ENCODE results near the gene KCNMB2. TPM values are rescaled to one million over a fixed set of nuclear protein-coding genes. Genes with fewer than 3 reads are reported as not detected.
"Not testable (repeated sequence)": the region's sequence is repeated elsewhere in the genome, so short reads cannot be mapped to it uniquely, and the experiment has no call there.

The KCNMB2 gene
- total RNA-seq, 1 donor from 2014 or later, result not detected

DNA sequence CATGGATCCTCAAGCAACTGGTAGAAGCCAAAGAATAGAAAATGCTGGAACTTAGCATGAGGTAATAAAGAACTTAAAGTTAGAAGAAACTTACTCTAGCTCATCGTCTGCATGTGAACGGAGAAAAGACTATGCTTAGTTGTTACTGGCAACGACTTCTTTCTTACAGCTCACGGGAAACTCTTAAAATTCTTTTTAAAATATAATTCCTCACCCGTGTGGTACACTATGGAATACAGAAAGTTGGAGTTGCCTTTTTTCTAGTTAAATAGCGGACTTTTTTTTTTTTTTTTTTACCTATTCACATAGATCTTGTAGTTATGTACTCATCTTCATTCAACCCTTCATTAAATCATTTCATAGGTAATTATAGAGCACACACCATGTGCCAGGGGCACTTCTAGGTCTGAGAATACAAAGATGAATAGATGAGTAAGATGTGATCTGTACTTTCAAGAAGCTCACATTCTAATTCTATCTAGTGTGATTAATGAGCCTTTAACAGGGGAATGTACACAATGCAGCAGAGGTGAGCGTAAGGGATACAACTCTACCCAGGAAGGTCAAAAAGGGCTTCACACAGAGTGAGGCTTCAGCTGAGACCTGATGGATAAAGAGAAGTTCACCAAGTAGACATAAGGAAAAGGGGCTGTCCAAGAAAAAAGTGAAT lies 18.4 kb upstream of the KCNMB2 start:
- intact Hi-C loops (cut with DNase I), result no loop called here
- no peak for DNase-seq (ENCODE audit: low spot score)
- ATAC-seq, result no peak

DNA sequence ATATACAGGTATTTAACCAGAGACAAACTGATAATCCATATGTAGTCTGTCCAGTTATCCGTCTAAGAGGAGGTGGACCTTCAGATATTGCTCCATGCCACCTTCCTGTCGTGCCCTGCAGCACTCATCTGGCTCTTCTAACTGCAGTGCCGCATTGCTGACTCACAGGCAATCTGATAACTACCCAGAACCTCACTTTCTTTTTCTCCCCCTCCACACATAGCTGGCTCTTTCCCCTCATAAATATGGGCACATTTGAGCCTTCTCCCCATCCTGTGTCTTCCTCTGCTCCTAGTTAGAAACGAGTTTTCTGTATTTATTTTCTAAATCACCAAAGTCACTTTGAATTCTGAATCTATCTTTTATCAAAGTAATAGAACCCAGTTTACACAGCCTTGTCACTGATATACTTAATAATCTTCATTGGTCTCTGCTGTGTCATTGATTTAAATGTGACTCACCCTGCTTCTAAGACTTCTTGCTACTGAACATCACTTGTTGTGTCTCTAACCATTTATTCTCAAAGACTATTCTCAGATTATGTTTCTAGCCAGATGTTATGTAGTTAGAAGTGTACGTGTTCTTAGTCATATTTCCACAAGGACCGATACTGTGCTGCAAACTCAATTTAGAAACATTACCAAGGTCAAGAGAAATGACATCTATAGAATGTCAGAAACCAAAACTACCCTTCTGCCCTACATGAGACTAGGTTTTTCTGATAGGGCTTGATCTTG lies 17.4 kb upstream of the KCNMB2 start:
- no peak for DNase-seq (ENCODE audit: low spot score)
- no peak for ATAC-seq
- intact Hi-C loops (cut with DNase I), result no loop called here

DNA sequence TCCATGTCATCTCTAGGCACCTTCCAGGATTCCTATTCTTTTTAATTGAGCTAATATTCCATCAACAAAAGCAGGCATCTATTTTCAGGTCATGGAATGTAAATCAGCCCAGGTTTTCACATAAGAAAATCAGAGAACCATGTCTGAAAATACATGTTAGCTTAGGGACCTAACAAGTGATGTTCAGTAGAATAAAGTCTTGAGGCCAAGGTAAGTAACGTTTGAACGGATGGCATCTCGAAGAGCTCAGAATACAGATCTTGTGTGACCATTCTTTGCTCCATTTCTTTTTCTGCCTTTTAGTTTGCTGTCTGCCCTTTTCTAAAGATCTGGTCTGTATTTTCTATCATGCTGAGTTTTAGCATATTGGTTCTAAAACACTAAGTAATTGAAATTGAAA lies 16.5 kb upstream of the KCNMB2 start:
- intact Hi-C loops (cut with DNase I), result no loop called here
- no peak for ATAC-seq
- no peak for DNase-seq (ENCODE audit: low spot score)

DNA sequence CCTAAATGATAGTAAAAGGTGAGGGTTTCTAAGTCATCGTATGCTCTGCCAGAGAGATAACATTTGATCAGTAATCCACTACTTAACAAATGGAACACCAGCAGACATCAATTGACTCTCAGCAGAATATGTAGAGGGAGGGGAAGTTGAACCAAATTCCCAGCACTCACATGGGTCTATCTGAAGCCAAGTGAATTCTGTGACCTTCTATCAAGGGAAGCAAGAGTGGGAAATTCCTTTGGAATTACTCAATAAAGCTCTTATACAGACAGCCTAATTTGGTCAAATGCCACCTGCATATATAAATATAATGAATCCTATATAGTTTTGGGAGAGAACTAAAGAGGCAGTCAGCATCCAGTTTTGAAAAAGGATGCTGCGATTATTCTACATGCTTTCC lies 15.8 kb upstream of the KCNMB2 start:
- DNase-seq (ENCODE audit: low spot score) (no peak), ATAC-seq (no peak)
- intact Hi-C loops (cut with DNase I), result no loop called here

DNA sequence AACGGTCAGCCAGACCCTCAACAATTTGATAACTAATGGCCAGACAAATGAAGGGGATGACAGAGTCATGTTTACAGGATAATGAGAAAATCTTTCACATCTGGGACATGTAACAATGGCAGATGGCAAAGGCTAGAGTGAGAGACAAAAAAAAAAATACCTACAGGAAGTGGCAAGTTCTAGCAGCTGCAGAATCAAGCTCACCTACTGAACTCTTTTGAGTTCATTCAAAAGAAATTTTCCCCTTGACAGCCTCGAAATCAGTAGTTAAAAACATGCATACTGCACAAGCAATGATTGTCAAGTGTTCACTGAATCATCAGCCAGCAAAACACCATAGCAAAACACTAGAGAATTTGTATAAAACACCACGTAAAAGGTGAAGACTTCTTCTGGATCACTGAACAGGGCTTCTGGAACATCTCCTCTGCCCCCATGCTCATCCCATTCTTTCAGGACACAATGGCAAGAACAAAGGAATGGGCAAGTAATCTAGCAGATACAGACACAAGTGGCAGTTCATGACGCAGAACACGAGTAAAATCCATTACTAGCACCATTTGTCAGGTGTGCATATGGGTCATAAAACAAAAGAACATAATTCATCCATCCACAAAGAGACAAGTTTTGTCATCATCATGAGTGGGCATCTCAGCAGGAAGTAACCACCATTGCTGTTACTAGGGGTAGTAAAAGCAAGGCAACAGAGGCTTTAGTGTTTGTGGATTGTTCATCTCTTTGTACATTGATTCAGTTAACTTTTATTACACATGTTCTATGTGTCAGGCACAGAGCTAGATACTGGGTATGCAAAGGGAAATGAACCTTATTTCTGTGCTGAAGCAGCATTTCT lies 13.8 kb upstream of the KCNMB2 start:
- intact Hi-C loops (cut with DNase I), result no loop called here
- ATAC-seq (no peak), DNase-seq (ENCODE audit: low spot score) (no peak)

DNA sequence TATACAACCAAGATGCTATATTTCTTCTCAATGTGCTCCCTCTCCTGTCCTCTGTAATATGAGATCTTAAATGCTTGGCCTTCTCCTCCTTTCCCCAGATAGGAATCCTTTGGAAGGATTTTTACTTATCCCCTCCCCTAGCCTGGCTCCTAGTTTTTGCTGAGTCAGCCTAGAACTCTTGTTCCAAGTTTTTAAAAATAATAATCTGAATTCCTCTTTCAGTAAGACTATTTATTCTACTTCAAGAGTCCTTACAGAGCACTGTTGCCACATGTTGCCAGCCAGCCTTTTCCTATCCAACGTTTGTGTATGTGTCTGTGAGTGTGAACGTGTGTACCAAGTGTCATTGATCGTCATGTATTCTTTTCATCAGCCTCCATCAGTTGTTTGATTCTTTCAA lies 11.0 kb upstream of the KCNMB2 start:
- no peak for DNase-seq (ENCODE audit: low spot score)
- ATAC-seq, result no peak
- intact Hi-C loops (cut with DNase I), result no loop called here

DNA sequence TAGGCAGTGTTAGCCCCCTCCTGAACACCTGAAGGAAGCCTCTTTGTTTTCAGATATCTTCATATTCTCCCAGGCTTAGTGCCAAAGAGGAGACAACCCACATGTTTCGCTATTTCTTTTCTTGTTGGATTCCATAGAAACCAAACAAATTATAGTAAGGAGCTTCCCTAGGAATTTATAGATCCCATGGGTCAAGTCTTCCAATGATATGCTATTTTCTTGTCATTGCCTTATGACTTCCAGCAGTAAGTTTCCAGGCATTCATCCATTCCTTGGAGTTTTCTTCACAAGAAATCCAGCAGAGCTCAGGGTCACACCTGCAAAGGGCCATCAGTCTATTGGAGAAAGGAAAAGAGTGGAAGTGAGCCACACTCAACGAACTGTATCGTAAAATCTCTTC lies 9.9 kb upstream of the KCNMB2 start:
- ATAC-seq (no peak), DNase-seq (ENCODE audit: low spot score) (no peak)
- intact Hi-C loops (cut with DNase I), result no loop called here

DNA sequence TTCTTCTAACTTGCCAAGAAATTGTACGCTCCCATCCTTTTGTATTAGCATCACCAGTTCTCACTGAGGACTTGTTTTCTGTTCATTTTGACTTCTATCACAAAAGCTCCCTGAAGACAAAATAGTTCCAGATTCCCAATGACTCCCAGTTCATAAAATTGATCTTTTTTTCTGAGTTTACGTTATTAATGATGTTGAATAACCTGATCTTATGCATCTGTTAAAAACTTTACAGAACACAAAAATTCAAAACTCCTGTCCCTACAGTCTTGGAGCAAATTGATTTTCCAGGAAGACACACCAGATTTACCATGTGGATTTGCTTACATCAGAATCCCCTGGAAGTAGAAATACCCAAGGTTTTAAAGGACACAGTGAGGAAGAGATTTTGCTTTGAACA lies 8.3 kb upstream of the KCNMB2 start:
- ATAC-seq (no peak), DNase-seq (ENCODE audit: low spot score) (no peak)
- intact Hi-C loops (cut with DNase I), result no loop called here

DNA sequence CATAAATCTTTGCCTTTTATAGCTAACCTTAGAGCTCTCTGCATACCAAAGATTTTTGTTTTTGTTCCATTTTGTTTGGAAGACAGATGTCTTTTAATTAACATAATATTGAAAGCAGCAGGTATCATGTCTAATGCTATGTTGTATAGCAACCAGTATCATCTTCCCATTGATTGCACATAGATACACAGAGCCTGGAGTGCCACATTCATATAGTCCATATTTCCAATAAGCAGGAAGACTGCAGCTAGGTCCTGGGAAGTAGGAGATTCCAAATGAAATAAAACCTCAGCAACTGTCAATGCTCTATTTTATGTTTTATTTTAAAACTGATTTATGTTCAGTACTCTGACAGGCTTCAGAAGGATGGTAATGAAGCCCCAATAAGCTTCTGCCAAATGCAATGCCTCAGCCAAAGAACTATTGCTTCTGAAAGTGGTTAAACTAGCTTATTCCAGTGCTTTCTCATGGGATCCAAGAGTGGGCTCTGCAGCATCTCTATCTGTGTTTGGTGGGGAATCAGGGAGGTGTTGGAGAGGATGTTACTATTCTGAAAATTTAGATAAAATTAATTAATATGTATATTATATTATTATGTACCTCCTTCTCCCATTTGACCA lies 6.5 kb upstream of the KCNMB2 start:
- intact Hi-C loops (cut with DNase I), result no loop called here
- no peak for ATAC-seq

DNA sequence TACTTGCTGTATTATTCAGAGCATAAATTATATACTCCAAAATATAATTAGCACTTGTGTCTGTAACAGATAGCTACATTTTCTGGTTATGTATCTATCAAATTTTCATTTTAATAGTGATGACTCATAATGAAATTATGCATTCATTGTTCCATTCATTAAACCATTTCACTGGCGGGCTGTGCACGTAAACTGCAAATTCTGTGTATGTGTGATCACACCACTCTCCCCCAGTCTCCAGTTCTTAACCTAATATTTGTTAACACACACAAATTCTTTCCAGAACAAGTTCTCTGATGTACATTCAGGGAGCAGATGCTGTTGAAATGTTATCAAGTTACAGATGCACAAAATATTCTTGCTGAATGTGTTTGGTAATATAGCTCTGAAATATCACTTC lies 3.8 kb upstream of the KCNMB2 start:
- ATAC-seq, result no peak
- intact Hi-C loops (cut with DNase I), result no loop called here
- DNase-seq (ENCODE audit: low spot score), result no peak

More for the DNA sequence above, 6.5 kb upstream of the KCNMB2 start:
- no peak for DNase-seq (ENCODE audit: low spot score)

DNA sequence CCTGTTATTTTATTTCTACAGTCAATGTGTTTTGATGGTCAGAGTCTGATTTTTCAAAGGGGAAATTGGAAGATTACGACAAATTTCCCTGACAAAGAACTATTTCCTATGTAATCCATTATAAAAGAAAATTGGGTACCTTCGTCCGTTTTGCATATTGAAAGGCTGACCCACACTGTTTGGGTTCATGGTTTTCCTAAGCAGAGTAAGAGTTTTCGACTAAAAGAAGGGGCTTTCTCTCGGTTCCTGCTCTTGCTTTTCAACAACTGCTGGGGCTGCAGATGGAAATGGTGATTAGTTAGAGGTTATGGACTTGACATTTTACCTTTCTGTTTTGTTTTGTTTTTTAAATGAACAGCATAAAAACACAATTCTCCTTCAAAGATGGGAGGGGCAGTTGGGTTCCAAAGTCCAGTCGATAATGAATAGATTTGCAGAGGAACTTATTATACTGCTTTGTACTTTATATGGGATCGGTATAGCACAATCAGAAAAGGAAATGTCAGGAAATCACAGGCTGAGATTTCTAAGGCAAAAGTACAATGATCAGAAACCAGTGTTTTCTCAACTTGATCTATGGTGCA lies 978 bp downstream of the KCNMB2 start:
- intact Hi-C loops (cut with DNase I), result no loop called here
- ATAC-seq (no peak), DNase-seq (ENCODE audit: low spot score) (no peak)

DNA sequence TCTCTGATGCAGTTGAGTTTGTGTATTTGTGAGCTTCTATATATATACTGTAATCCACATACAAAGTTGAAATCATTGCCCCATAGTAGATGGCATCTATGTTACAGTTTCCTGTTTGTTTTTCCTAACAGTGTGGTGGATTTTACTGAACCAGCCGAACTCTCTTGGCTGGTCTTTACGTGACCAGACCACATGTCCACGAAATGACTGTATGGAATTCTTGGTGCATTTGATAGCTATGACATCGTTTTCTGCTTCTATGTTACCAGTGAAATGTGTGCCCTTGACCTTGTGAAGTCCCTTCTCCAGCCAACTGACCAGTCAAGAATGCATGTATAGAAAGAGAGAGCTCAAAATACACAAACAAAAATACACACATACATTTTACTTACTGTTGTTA lies 1.8 kb downstream of the KCNMB2 start:
- intact Hi-C loops (cut with DNase I), result no loop called here
- no peak for ATAC-seq
- DNase-seq (ENCODE audit: low spot score), result no peak

DNA sequence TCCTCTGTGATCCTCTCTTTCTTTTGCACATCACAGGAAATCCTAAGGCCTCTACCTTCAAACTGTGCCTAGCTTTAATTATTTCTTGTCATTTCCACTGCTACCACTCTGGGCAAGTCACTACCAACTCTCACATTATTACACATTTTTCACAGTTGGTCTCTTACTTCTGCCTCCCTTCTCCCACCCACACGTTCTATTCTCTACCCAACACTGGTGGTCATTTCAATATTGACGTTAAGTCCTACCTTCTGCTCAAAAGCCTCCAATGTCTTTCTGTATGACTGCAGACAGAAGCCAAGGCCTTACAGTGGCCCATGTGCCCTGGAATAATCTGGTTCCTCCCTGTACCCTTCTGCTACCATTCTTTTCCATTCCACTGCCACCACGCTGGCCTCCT lies 3.9 kb downstream of the KCNMB2 start:
- no peak for ATAC-seq
- no peak for DNase-seq (ENCODE audit: low spot score)
- intact Hi-C loops (cut with DNase I), result no loop called here

DNA sequence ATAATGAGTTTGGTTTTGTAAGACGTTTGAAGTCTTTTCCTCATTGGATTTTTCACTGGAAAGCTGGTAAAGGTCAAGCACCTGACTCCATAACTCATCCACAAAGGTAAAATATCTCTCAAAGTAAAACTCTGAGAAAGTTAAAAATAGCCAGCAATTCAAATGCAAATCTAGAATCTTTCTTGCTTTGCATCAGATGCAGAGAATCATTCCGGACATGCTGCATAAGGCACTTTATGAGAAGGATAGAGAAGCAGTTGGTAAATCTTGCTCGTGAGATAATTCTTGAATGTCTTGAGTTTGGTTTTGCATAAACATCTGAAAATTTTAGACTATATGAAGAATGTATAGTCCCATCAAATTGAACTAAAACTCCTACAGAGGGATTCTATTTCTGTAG lies 9.1 kb downstream of the KCNMB2 start:
- DNase-seq (ENCODE audit: low spot score) (no peak), ATAC-seq (no peak)
- intact Hi-C loops (cut with DNase I), result no loop called here

DNA sequence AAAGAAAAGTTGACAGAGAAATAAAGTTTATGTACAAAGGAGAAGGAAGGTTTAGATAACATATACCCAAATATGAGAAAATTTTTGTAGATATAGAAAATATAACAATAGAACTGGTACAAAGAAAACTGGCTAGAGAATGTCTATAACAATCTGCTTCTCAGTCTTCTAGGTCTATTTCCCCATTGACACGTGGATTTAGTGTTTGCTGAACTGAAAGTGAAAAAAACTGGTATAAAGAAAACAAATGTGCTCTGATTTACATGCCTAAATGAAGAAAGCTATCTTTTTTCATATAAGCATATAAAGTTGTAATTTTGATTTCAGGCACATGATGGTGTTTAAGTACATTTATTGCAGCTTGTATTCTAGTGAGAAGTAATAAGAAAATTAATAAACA lies 9.8 kb downstream of the KCNMB2 start:
- DNase-seq (ENCODE audit: low spot score) (no peak), ATAC-seq (no peak)
- intact Hi-C loops (cut with DNase I), result no loop called here

DNA sequence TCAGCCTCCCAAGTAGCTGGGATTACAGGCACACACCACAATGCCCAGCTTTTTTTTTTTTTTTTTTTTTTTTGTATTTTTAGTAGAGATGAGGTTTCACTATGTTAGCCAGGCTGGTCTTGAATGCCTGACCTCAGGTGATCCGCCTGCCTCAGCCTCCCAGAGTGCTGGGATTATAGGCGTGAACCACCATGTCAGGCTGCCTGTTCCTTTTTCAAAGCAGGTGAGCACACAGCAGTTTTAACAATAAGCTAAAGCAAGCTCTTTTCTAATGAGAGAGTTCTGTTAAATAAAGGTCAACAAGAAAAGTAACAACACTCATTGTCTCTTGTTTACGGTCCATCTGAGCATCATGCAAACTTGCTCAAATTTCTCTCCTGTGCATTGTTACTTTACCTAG lies 13.2 kb downstream of the KCNMB2 start:
- ATAC-seq; DNase-seq (ENCODE audit: low spot score); intact Hi-C loops (cut with DNase I): not testable (repeated sequence)

DNA sequence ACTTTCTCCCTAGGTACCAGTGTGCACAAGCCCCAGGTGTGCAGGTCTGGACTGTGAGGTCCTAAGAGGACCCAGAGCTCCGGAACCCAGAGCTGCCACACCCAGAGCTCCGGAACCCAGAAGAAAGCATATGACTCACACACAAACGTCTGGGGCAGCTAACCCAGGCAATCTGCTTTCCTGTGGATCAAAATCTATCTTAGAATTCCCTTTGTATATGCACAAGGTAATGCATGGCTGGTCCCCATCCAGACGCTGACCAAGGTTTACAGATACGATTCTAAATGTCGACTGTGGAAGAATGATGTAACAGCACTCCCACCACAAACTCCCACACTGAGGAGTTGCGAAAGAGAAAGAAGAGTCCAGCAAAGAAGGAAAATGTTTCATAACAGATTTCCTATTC lies 15.7 kb downstream of the KCNMB2 start:
- no peak for ATAC-seq
- intact Hi-C loops (cut with DNase I), result no loop called here
- DNase-seq (ENCODE audit: low spot score), result no peak

DNA sequence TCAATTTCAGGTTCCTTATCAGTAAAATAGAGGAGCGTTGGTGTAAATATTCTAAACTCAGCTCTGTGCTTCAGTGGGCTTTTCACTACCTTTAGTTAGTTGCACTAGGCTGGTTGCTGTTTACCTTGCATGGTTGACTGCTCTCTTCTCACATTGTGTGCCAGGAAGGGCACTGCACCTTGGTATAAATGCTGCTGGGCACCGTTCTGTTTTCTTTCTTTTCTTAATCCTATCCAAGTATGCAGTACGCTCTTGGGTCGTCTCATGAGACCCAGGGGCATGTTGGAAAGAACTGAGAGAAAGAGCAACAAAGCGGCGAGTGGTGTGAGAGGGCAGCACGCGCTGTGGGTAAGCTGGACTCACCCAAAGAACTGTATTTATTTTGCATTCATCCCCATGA lies 22.4 kb downstream of the KCNMB2 start:
- DNase-seq (ENCODE audit: low spot score) (no peak), ATAC-seq (no peak)
- intact Hi-C loops (cut with DNase I), result no loop called here

DNA sequence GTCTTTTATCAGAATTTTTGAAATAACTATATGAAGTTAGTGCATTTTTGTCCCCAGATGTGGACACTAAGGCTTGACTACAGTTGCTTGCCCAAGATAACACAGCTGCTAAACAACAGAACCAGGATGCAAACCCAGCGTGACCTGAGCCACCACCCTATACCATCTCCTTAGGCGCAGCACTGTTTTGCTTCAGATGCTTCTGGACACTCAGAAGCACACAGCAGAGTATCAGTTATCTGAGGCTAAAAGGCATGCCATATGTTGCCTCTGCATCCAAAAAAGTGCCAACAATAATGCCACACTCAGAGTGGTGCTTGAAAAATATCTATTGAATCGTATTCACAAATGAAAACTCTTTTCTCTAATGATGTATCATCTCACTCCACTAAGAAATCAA lies 24.5 kb downstream of the KCNMB2 start:
- intact Hi-C loops (cut with DNase I), result no loop called here
- ATAC-seq (no peak), DNase-seq (ENCODE audit: low spot score) (no peak)
